GM06990 (cell line): Measurements from ENCODE around the gene STARD5.

Experiments used
- DNase-seq: peaks from one replicate; pipeline ENCODE4 v3.0.0-alpha.2; 2011; ENCODE audit not compliant: insufficient read length; ENCODE audit errors: extremely low read depth
- H3K27me3 ChIP-seq: replicated peaks from 2 replicates; pipeline ENCODE4 v1.6.0; 2011; ENCODE audit warnings: low read length; ENCODE audit not compliant: control insufficient read depth, insufficient read depth
- H3K36me3 ChIP-seq: 2 replicates; pipeline ENCODE4 v1.5.1; 2011; ENCODE audit warnings: low read length; ENCODE audit not compliant: control insufficient read depth, insufficient read depth
- H3K4me3 ChIP-seq: replicated peaks from 2 replicates; pipeline ENCODE4 v1.5.1; 2011; ENCODE audit warnings: low read depth, mild to moderate bottlenecking, control low read depth, low read length
- TF ChIP-seq, protein P1 (sequence below): IDR thresholded peaks from 2 replicates; pipeline ENCODE4 v1.5.1; 2011; ENCODE audit warnings: low read length, control low read depth, mild to moderate bottlenecking, inconsistent platforms; ENCODE audit not compliant: insufficient read depth, poor library complexity, severe bottlenecking

Gene STARD5, protein sequence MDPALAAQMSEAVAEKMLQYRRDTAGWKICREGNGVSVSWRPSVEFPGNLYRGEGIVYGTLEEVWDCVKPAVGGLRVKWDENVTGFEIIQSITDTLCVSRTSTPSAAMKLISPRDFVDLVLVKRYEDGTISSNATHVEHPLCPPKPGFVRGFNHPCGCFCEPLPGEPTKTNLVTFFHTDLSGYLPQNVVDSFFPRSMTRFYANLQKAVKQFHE

DNA sequence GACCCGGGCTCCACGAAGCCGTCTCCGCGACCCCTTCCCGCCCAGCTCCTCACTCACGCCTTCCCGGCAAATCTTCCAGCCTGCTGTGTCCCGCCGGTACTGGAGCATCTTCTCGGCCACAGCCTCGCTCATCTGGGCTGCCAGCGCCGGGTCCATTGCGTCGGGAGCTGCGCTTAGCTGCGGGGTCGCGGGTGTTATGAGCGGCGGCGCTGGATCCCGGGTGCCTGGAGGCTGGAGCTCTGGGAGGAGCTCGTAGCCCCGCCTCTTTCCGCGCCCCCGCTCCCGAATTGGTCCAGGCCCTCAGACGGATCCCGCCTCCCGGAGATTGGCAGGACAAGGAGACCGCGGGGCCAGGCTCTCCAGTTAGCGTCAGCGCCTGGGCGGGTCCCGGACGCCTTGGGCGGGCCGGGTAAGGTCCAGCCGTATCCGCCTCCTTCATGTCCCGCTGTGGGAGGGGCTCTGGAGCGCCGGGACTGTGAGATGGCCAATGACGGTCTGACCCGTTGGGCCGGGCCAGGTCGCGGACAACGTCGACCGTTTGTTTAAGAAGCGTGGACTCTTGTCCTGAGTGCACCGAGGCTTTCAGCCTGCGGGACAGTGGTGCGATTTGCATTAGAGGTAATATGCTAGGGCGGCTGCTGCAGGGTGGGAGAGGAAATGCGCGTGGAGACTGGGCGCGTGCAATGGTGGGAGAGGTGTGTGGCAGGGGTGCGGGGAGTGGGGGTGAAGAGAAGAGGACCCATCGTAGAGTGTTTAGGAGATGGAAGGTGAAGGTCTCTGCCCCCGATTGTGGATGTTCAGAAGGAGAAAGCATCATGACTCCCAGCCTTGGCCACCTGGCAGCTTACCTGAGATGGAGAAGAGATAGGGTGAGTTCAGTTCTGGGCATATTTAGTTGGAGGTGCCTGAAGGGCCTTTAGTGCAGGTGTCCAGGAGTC, at the start of gene STARD5:
STARD5 (minus strand) TSS at position 198 of the 938 bp plus-strand sequence; CDS start at position 156, 42 bp downstream.
- Histone ChIP-seq H3K4me3 (peak within 1 kb of the TSS; percentile 95), H3K36me3 (peaks cover 5% of the 10 kb centered on the region), H3K27me3 (no peaks in the 10 kb centered on the region)
- TF ChIP-seq, protein P1, sequence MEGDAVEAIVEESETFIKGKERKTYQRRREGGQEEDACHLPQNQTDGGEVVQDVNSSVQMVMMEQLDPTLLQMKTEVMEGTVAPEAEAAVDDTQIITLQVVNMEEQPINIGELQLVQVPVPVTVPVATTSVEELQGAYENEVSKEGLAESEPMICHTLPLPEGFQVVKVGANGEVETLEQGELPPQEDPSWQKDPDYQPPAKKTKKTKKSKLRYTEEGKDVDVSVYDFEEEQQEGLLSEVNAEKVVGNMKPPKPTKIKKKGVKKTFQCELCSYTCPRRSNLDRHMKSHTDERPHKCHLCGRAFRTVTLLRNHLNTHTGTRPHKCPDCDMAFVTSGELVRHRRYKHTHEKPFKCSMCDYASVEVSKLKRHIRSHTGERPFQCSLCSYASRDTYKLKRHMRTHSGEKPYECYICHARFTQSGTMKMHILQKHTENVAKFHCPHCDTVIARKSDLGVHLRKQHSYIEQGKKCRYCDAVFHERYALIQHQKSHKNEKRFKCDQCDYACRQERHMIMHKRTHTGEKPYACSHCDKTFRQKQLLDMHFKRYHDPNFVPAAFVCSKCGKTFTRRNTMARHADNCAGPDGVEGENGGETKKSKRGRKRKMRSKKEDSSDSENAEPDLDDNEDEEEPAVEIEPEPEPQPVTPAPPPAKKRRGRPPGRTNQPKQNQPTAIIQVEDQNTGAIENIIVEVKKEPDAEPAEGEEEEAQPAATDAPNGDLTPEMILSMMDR, result no peak
- peak; percentile 96 for DNase-seq

DNA sequence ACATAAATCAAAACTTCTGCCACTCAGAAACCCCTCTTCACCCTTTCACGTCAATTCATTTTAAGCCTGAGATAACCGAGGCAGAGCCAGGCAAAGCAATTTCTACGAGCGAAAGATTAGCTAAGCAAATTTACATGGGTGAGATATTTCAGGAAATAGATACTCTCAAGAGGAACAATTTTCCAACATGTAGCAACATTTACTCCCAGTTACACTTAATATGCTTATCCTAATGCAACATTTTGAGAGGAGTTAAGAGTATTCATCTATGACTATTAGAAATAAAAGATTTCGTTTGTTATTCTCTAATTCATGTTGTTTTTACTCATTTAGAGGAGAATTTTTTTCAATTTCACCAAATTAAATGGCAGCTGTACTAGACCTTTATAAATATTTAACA, 49.2 kb upstream of the STARD5 start:
- Histone ChIP-seq H3K36me3 (no peaks in the 10 kb centered on the region), H3K27me3 (no peaks in the 10 kb centered on the region), H3K4me3 (no peak overlapping the region)
- TF ChIP-seq, protein P1, result no peak
- no peak for DNase-seq

GRCh38 chr15:81372575-81372974, 48.6 kb upstream of the STARD5 start:
- Histone ChIP-seq H3K27me3 (no peaks in the 10 kb centered on the region), H3K36me3 (no peaks in the 10 kb centered on the region), H3K4me3 (no peak overlapping the region)
- TF ChIP-seq, protein P1, result no peak
- no peak for DNase-seq

DNA sequence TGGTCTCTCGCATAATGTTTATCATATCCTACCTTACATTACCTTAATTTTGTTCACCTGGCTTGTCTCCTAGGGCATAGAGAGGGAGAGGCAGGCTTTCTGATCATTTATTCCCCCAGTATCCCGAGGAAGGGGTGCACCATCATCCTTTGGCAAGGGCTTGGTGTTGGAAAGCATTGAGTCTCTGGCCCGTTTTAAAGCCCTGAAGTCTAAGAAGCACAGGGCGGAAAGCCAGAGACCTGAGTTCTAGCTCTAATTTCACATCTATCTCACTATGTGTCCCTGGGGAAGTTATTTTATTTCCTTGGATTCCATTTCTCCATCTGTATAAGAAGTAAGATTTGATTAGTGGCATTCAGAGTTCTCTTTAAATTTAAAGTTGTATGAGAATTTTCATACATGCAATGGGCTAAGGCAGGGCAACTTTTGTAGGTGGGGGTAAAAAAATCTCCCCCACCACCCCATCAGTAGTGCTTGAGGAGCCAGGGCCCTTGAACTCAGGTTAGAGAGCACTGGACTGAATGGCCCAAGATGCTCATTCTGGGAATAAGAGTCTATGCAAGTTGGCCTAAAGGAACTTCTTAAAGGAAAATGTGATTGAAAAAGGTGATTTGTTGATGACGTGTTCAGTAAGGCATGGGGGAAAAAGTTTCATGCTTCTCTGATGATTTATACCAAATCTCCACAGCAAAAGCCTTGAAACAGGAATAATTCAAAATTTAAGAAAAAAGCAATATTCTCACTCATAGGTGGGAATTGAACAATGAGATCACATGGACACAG, 40.0 kb upstream of the STARD5 start:
- TF ChIP-seq, protein P1, result no peak
- Histone ChIP-seq H3K36me3 (no peaks in the 10 kb centered on the region), H3K27me3 (no peaks in the 10 kb centered on the region), H3K4me3 (no peak overlapping the region)
- DNase-seq, result no peak

GRCh38 chr15:81363276-81363675, 39.3 kb upstream of the STARD5 start:
- TF ChIP-seq, protein P1, result no peak
- Histone ChIP-seq H3K36me3 (no peaks in the 10 kb centered on the region), H3K4me3 (no peak overlapping the region), H3K27me3 (no peaks in the 10 kb centered on the region)
- no peak for DNase-seq
